GM18867 (cell line): ENCODE data around the gene TET2.
A peak's percentile ranks its signal among the peaks of the same experiment; 100 is the strongest.

Experiments used
- ATAC-seq: cut with Tn5 transposase; IDR thresholded peaks from one replicate; pipeline ENCODE4 v1.9.1; 2021; ENCODE audit warnings: mild to moderate bottlenecking, moderate library complexity; ENCODE audit not compliant: unreplicated experiment

Gene TET2

GRCh38 chr4:105181259-105181658, 34.6 kb downstream of the TET2 start:
- ATAC-seq: no peak

- ATAC-seq: no peak
Measured at GRCh38 chr4:105182211-105182610, 35.5 kb downstream of the TET2 start.

DNA sequence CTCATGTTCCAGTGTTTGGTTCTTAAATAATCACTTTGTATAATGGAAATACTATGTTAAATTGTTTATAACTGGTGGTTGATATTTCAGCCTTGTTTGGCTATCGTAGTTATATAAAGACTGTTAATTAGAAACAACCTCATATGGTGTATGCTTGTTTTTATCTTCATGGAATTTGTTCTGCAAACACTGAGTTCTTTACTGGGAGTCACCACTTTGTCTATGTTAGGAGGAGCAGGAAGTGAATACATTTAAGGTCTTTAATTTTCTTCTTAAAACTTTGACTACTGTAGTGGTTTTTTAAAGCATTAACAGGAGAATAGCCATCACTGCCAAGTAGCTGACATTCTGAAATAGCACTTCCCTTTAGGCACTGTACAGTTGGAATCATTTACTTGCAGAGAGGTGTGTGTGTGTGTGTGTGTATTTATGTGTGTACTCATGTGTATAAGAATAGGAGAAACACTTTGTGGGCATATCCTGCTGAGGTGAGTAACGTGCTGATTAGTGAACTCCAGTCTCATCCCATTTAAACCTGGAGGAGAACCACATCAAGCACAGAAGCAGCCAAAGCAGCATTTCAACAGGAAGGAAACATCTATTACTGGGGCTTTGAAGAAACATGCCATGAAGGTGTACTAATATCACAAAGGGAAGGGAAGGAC, 37.8 kb downstream of the TET2 start:
- no peak for ATAC-seq

DNA sequence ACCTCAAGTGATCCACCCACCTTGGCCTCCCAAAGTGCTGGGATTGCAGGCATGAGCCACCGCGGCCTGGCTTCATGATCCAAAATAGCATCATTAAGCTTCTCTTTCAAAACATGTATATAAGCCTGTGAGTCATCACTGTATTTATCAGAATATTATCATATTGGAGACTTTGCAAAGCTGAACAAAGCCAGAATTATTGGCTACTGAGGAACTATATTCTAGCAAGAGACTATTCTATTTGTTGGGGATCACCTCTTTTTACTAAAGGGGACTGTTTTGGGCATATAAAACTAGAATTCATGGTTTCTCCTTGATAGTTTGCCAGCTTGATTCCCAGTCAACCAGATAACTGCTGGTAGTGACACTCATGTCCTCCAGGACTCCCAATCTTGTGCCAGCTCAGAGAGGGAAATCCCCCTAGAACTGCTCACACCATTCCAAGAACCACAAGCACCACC, 40.1 kb downstream of the TET2 start:
- no peak for ATAC-seq

- no peak for ATAC-seq
Measured at GRCh38 chr4:105189855-105190650, 43.4 kb downstream of the TET2 start.

DNA sequence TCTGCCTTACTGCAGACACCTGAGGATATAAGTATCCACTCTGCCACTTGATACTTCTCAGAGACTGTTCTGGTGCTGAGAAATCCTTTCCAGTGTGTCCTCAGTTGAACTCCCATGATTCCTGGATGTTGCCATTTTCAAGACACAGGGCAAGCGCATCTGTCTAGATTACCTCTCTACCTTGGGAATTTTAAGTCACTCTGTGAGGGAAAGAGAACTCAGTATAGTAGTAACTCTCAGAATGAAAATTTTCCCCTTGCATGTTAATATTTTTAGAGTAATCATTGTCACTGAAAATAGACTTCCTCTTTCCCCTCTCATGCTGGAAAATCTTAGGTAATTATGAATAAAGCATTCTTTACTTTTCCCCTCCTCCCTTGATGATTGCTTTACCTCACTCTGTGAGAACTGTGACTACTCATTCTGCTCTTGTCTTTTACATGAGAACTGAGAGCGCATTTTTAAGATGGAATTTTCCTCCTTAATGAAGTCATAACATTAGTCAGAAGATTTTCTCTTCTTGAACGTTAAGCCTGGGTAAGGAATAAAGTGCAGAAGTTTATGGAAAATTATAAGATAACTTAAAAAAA, 45.0 kb downstream of the TET2 start:
- ATAC-seq: peak; percentile 43

DNA sequence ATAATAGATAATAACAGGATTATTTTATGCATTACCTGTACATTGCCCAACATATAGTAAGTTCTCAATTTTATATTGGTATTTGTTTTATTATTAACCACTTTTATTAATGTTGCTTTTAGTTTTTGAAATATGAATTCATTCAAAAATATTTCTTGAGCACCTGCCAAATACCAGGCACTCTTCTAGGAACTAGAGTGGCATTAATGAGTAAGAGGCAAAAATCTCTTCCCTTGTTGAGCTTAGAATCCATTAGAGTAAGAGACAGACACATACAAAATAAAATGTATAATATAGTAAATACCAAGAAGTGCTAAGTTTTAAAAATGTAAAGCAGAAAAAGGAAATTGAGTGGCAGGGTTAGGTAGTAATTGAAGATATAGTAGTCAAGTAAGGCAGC, 45.8 kb downstream of the TET2 start:
- no peak for ATAC-seq

DNA sequence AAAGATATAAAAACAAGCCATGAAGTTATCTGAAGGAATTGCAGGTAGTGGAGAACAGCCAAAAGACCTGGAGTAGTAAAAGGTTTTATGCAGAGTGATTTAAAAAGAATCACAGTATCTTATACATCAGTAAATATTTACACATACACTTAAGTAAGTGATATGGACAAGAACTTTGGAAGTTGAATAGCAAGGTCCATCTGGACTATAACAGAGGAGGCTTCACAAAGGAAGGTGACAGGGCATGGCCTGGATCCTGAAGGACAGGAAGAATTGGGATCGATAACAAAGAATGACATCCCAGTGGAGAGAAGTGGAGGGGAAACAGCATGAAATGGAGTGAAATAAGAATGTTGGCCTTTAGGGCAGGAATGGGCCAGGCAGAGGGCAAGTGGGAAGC, 46.2 kb downstream of the TET2 start:
- no peak for ATAC-seq

DNA sequence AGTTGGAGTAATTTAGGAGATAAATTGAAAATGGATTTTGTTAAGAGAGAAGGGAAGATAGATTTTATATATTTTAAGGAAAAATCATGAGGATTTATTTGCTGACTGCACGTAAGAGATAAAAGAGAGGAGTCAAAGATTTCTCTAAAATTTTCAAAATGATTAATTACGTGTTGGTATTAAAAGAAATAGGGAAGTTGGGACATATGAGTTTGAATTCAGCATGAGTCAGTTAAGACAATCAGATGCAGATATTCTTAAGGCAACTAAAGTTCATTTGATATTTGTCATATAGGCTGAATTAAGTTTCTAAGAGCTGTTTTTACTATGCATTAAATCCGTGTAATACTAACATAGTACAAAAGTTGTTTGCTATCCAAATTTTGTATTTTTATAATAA, 46.9 kb downstream of the TET2 start:
- no peak for ATAC-seq

GRCh38 chr4:105194328-105195231, 47.9 kb downstream of the TET2 start:
- ATAC-seq: peak; percentile 95

GRCh38 chr4:105196523-105197145, 50.0 kb downstream of the TET2 start:
- ATAC-seq: no peak

GRCh38 chr4:105197777-105198176, 51.1 kb downstream of the TET2 start:
- ATAC-seq: no peak

DNA sequence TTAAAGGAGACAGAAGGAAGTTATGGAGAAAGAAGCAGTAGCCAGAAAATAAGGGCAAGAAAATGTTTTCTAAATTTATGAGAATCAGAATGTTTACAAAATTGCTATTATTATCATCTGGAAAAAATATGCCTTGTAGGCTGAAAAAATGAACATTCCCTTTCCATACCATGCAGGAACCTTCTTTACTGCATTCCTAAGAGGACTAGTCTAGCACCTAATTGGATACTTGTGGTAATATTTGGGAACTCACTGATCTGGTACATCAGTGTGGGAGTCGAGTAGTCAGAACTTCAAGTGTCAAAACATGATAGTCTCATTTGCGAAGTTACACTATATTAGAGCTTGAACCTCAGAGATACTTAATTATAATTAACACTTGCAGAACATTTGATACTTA, 51.9 kb downstream of the TET2 start:
- ATAC-seq: no peak

DNA sequence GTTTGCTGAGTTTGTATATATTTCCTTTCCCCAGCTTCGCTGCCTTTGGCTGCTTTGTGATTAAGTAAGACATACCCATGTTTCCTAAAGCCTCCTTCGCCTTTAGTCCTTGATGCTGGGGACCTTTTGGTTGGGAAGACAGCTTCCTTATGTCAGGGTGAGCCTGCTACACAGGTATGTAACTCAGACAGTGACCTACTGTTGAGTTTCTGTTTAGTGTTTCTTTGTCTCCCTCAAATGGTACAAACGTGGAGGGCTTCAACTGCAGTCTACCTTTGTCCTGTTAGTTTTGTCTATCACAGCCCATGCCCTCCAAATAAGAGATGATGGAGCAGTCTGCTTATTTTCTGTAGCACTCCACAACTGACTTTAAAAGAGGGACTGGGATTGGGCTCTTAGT, 59.5 kb downstream of the TET2 start:
- ATAC-seq: no peak

GRCh38 chr4:105207386-105207785, 60.7 kb downstream of the TET2 start:
- no peak for ATAC-seq

- no peak for ATAC-seq
Measured at GRCh38 chr4:105208561-105208960, 61.9 kb downstream of the TET2 start.

- no peak for ATAC-seq
Measured at GRCh38 chr4:105210916-105211315, 64.2 kb downstream of the TET2 start.

GRCh38 chr4:105215609-105216313, 69.1 kb downstream of the TET2 start:
- ATAC-seq: peak; percentile 64

- no peak for ATAC-seq
Measured at GRCh38 chr4:105225500-105225899, 78.8 kb downstream of the TET2 start.

DNA sequence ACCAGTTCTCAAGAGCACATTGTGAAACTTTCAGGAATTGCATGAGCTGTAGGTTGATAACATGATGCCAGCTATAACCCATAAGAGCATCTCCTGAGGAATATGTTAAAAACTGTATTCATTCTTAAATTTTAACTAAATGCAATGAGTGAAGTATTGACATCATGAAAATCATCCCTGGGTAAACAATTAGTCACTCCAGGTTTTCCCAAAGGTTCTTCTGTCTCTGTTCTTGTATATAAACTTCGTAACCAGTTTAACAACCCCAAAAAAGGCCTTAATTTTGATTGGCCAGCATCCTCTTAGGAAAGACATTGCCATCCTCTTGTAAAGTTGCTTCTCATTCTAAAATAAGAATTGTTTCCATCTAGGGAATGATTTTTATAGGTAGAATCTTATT, 80.4 kb downstream of the TET2 start:
- ATAC-seq: no peak
